ENCODE measurements around the gene SMG6. TPM values are rescaled to one million over a fixed set of nuclear protein-coding genes. Genes with fewer than 3 reads are reported as not detected.
"Not testable (repeated sequence)": the region's sequence is repeated elsewhere in the genome, so short reads cannot be mapped to it uniquely, and the experiment has no call there.

Gene SMG6
- total RNA-seq, 1 donor = 49.3 TPM

DNA sequence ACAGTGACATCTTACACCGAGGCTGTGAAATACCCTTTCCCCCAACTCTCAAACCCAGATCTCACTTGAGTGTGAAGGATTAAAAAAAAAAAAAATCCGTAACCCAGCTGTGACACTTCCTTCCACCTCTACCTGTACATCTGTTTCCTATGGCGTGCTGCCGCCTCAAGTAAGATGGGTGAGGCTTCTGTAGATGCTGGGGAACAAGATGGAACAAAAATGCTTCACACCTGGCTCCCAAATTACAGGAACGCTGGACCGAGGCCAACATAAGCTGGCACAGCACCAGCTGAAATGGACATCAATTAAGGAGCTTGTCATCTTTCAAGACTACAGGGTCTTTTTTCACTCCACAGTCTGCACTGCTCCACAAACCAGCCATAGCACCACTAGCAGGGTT is 152.8 kb downstream of the SMG6 start:
- no peak for DNase-seq (ENCODE audit: low read depth)
- no peak for TF ChIP-seq CTCF (IDR thresholded peaks at IDR 0.05; ENCODE audit: insufficient read depth, low read length)
- no peak overlapping the region for H3K4me3 ChIP-seq (ENCODE audit: low read depth, low read length)

DNA sequence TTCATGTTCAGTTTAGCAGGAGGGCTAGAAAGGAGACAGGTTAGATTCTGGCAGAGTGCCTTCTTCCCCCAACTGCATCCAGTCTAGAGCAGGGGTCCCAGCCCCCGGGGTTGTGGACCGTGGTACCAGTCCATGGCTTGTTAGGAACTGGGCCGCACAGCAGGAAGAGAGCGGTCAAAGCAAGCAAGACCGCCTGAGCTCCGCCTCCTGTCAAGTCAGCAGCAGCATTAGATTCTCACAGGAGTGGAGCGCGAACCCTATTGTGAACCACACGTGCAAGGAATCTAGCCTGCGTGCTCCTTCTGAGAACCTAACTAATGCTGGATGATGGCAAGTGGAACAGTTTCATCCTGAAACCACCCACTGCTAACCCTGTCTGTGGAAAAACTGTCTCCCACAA is 153.7 kb downstream of the SMG6 start:
- TF ChIP-seq CTCF (IDR thresholded peaks at IDR 0.05; ENCODE audit: insufficient read depth, low read length) = no peak
- H3K4me3 ChIP-seq (ENCODE audit: low read depth, low read length) = no peak overlapping the region
- DNase-seq (ENCODE audit: low read depth) = no peak

- no peak for TF ChIP-seq CTCF (IDR thresholded peaks at IDR 0.05; ENCODE audit: insufficient read depth, low read length)
- no peak for DNase-seq (ENCODE audit: low read depth)
- H3K4me3 ChIP-seq (ENCODE audit: low read depth, low read length) = no peak overlapping the region
Observed at GRCh38 chr17:2146132-2146871, 157.3 kb downstream of the SMG6 start.

DNA sequence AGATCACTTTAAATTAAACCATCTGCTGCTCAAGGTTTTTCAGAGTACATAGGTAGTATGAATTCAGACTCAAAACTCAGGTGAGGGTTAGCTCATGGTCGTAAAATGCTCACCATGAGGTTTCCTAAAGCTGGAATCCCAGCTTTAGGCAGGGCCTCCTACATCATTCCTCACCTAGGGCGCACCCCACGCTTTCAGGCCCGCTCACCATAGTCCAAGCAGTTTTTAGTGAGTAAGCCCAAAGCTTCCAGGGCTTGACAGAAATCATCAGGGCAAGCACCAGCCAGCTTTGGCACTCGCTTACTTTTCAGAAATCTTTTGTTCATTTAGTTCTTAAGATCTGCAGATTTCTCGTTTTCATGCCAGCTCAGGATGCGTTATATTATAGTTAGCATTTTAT is 158.9 kb downstream of the SMG6 start:
- H3K4me3 ChIP-seq (ENCODE audit: low read depth, low read length) = no peak overlapping the region
- no peak for DNase-seq (ENCODE audit: low read depth)
- TF ChIP-seq CTCF (IDR thresholded peaks at IDR 0.05; ENCODE audit: insufficient read depth, low read length) = no peak

GRCh38 chr17:2143332-2143731 is 160.3 kb downstream of the SMG6 start:
- H3K4me3 ChIP-seq (ENCODE audit: low read depth, low read length) = no peak overlapping the region
- DNase-seq (ENCODE audit: low read depth) = no peak
- TF ChIP-seq CTCF (IDR thresholded peaks at IDR 0.05; ENCODE audit: insufficient read depth, low read length) = no peak

- DNase-seq (ENCODE audit: low read depth); H3K4me3 ChIP-seq (ENCODE audit: low read depth, low read length): not testable (repeated sequence)
Observed at GRCh38 chr17:2142682-2143081, 160.9 kb downstream of the SMG6 start.

GRCh38 chr17:2140683-2141082 is 162.9 kb downstream of the SMG6 start:
- DNase-seq (ENCODE audit: low read depth) = no peak
- no peak overlapping the region for H3K4me3 ChIP-seq (ENCODE audit: low read depth, low read length)
- TF ChIP-seq CTCF (IDR thresholded peaks at IDR 0.05; ENCODE audit: insufficient read depth, low read length) = no peak
